Keratinocyte (primary cell): ENCODE data around the gene ZFP36.

ENCODE experiments used
- CTCF ChIP-seq, 3 experiments: IDR thresholded peaks in 1 of 3; conservative IDR thresholded peaks in 1 of 3; optimal IDR thresholded peaks in 1 of 3; 2 replicates in 2 of 3; 3 replicates in 1 of 3; pipeline versions ENCODE3 to v1.5.1; 2011; ENCODE audit warnings: low read length in 3 of 3, mild to moderate bottlenecking in 3 of 3, moderate library complexity in 2 of 3, control low read depth in 1 of 3, inconsistent platforms in 1 of 3; ENCODE audit not compliant: insufficient read depth in 2 of 3; ENCODE audit errors: extremely low read depth in 1 of 3
- EZH2 ChIP-seq: IDR thresholded peaks from one replicate; pipeline ENCODE4 v1.6.1; 2012; ENCODE audit warnings: inconsistent platforms, mild to moderate bottlenecking, low read length, moderate library complexity

DNA sequence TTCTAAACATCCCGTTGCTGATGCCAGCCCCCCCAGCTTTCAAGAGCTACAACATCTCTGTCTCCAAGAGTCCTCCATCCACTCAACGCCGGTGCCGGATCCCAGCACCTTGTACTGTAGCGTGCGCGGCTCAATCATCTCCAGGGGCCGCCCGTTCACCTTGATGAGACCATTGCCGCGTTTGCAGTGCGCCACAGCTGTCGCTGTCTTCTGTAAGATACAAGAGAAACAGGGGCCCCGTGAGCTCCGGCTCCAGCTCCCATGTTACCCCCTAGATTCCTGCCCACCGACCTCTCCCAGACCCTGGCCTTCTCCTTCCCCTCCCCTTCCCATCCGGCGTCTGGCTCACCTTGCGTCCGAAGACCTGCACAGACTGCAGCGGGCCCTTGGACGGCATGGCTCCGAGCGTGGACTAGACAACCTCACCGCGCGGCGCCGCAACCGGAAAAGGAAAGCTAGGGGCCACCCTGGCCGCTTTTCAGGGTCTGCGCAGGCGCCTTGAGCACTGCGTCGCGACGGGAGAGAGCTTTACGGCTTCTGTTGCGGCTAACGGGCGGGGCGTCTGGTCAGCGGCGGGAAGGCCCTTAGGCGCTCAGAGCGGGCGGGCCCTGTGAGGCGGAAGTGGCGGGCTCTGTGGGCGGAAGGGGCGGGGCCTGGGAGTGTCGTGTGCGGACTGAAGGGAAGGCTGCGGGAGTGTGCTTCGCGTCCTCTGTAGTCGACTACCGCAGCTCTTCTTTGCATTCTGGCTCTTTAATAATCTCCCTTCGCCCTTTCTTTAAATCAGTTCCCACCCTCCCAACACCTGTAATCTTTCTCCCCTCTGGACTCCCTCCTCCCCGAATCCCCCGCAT is 29.1 kb downstream of the ZFP36 start, which contains the start of gene RPS16:
- no peak for TF ChIP-seq CTCF (optimal IDR thresholded peaks at IDR 0.05 in 1 of 3, IDR thresholded peaks at IDR 0.05 in 1 of 3, conservative IDR thresholded peaks at IDR 0.05 in 1 of 3; ENCODE audit: extremely low read depth in 1 of 3, insufficient read depth in 2 of 3, low read length in 3 of 3)
- no peak for TF ChIP-seq EZH2
